H1 (cell line): Measurements from ENCODE around the gene GALNT9. TPM values are rescaled to one million over a fixed set of nuclear protein-coding genes. Genes with fewer than 3 reads are reported as not detected.

Experiments
- TCF12 ChIP-seq: IDR thresholded peaks from 2 replicates; pipeline ENCODE4 v1.6.1; 2011; ENCODE audit warnings: low read depth, mild to moderate bottlenecking, low read length
- polyA plus RNA-seq, 7 experiments: library from polyadenylated mRNA; depleted of rRNA in 3 of 7; stranded (reverse) in 5 of 7; unstranded in 2 of 7; fragments of >200 nt in 5 of 7; fragments of 200-250 nt in 2 of 7; gene quantifications; 1 replicate in 5 of 7; 2 replicates in 1 of 7; 4 replicates in 1 of 7; pipeline versions ENCODE4 v1.2.1 to v1.2.3, GENCODE V29; 2011 to 2013; ENCODE audit warnings: missing spikeins in 2 of 7, mixed read lengths in 2 of 7
- total RNA-seq: library from RNA; stranded (reverse); fragmentation: NEBNext Ultra II Directional; extraction: Animal tissue kit (Norgen Biotek cat#: 25700); gene quantifications from 2 replicates; pipeline ENCODE4 v1.2.1, GENCODE V29; 2021
- TF ChIP-seq, protein P1 (sequence below): fragments of 300-600 bp; sonication (generic); IDR thresholded peaks from 2 replicates; pipeline ENCODE4 v1.7.1; 2012; ENCODE audit warnings: low read length, moderate library complexity, mild to moderate bottlenecking, inconsistent platforms; ENCODE audit not compliant: insufficient replicate concordance

The GALNT9 gene
- total and polyA plus RNA-seq, 2 of the 8 experiments (the other 6 are each of a cell fraction or from before 2014, with no cell fraction given), result 2.0 to 3.6 TPM

DNA sequence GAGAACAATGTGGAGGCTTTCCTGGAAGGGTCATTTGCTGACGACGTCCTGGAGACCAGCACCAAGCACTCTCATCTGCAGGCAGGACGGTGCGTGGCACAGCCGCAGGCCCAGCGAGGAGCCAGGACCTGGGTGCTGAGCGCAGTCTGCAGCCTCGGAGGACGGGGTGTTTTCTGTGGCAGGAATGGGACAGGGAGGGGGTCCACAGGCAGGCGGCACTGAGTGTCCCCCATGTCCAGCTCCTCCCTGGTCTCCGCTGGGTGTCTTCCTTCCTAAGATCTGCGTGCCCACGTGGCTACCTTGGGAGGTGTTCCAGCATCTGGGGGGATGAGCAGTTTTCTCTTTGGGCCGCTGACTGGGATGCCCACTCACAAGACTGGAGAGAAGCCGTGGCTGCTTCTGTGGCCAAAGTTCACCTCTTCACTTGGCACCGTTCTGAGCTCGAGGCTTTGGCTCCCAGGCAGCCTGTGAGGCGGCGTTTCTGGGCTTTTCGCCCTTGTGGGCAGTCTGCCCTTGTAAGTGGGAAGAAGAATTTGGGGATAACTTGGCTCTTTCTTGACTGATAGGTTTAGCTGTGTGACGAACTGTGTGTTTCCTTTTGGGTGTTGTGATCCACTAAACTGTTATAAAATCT, 112.9 kb downstream of the GALNT9 start (continued):
- TF ChIP-seq, protein P1, sequence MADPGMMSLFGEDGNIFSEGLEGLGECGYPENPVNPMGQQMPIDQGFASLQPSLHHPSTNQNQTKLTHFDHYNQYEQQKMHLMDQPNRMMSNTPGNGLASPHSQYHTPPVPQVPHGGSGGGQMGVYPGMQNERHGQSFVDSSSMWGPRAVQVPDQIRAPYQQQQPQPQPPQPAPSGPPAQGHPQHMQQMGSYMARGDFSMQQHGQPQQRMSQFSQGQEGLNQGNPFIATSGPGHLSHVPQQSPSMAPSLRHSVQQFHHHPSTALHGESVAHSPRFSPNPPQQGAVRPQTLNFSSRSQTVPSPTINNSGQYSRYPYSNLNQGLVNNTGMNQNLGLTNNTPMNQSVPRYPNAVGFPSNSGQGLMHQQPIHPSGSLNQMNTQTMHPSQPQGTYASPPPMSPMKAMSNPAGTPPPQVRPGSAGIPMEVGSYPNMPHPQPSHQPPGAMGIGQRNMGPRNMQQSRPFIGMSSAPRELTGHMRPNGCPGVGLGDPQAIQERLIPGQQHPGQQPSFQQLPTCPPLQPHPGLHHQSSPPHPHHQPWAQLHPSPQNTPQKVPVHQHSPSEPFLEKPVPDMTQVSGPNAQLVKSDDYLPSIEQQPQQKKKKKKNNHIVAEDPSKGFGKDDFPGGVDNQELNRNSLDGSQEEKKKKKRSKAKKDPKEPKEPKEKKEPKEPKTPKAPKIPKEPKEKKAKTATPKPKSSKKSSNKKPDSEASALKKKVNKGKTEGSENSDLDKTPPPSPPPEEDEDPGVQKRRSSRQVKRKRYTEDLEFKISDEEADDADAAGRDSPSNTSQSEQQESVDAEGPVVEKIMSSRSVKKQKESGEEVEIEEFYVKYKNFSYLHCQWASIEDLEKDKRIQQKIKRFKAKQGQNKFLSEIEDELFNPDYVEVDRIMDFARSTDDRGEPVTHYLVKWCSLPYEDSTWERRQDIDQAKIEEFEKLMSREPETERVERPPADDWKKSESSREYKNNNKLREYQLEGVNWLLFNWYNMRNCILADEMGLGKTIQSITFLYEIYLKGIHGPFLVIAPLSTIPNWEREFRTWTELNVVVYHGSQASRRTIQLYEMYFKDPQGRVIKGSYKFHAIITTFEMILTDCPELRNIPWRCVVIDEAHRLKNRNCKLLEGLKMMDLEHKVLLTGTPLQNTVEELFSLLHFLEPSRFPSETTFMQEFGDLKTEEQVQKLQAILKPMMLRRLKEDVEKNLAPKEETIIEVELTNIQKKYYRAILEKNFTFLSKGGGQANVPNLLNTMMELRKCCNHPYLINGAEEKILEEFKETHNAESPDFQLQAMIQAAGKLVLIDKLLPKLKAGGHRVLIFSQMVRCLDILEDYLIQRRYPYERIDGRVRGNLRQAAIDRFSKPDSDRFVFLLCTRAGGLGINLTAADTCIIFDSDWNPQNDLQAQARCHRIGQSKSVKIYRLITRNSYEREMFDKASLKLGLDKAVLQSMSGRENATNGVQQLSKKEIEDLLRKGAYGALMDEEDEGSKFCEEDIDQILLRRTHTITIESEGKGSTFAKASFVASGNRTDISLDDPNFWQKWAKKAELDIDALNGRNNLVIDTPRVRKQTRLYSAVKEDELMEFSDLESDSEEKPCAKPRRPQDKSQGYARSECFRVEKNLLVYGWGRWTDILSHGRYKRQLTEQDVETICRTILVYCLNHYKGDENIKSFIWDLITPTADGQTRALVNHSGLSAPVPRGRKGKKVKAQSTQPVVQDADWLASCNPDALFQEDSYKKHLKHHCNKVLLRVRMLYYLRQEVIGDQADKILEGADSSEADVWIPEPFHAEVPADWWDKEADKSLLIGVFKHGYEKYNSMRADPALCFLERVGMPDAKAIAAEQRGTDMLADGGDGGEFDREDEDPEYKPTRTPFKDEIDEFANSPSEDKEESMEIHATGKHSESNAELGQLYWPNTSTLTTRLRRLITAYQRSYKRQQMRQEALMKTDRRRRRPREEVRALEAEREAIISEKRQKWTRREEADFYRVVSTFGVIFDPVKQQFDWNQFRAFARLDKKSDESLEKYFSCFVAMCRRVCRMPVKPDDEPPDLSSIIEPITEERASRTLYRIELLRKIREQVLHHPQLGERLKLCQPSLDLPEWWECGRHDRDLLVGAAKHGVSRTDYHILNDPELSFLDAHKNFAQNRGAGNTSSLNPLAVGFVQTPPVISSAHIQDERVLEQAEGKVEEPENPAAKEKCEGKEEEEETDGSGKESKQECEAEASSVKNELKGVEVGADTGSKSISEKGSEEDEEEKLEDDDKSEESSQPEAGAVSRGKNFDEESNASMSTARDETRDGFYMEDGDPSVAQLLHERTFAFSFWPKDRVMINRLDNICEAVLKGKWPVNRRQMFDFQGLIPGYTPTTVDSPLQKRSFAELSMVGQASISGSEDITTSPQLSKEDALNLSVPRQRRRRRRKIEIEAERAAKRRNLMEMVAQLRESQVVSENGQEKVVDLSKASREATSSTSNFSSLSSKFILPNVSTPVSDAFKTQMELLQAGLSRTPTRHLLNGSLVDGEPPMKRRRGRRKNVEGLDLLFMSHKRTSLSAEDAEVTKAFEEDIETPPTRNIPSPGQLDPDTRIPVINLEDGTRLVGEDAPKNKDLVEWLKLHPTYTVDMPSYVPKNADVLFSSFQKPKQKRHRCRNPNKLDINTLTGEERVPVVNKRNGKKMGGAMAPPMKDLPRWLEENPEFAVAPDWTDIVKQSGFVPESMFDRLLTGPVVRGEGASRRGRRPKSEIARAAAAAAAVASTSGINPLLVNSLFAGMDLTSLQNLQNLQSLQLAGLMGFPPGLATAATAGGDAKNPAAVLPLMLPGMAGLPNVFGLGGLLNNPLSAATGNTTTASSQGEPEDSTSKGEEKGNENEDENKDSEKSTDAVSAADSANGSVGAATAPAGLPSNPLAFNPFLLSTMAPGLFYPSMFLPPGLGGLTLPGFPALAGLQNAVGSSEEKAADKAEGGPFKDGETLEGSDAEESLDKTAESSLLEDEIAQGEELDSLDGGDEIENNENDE, result no peak
- TF ChIP-seq TCF12, result no peak
